H9 (cell line): ENCODE data around the gene ARHGAP35. TPM values are rescaled to one million over a fixed set of nuclear protein-coding genes. Genes with fewer than 3 reads are reported as not detected.
A peak's percentile ranks its signal among the peaks of the same experiment; 100 is the strongest.

Experiments
- DNase-seq: peaks from one replicate; pipeline ENCODE4 v3.0.0-alpha.2; 2017
- H2AFZ ChIP-seq: one replicate; pipeline ENCODE4 v1.6.1; 2013; ENCODE audit warnings: mild to moderate bottlenecking, low read length, control low read depth, moderate library complexity
- H2AK5ac ChIP-seq: 2 replicates; pipeline ENCODE4 v1.6.1; 2013; ENCODE audit warnings: low read length, control low read depth, mixed read lengths; ENCODE audit not compliant: insufficient read length
- H2BK120ac ChIP-seq: one replicate; pipeline ENCODE4 v1.6.1; 2013; ENCODE audit warnings: low read depth, mild to moderate bottlenecking, low read length, control low read depth, inconsistent platforms; ENCODE audit not compliant: poor library complexity, severe bottlenecking
- H2BK12ac ChIP-seq: 2 replicates; pipeline ENCODE4 v1.6.1; 2013; ENCODE audit warnings: low read length, control low read depth, mixed read lengths, low read depth; ENCODE audit not compliant: insufficient read length
- H2BK15ac ChIP-seq: 2 replicates; pipeline ENCODE4 v1.6.1; 2013; ENCODE audit warnings: low read depth, low read length, control low read depth
- H2BK20ac ChIP-seq: one replicate; pipeline ENCODE4 v1.6.1; 2013; ENCODE audit warnings: low read depth, mild to moderate bottlenecking, low read length, control low read depth, inconsistent platforms; ENCODE audit not compliant: poor library complexity, severe bottlenecking
- H2BK5ac ChIP-seq: 2 replicates; pipeline ENCODE4 v1.6.1; 2013; ENCODE audit warnings: low read length, control low read depth, mixed read lengths; ENCODE audit not compliant: insufficient read length
- H3K14ac ChIP-seq: 2 replicates; pipeline ENCODE4 v1.6.1; 2013; ENCODE audit warnings: low read length, control low read depth; ENCODE audit not compliant: insufficient read depth
- H3K18ac ChIP-seq: 2 replicates; pipeline ENCODE4 v1.6.1; 2013; ENCODE audit warnings: low read depth, mild to moderate bottlenecking, mixed read lengths, low read length, control low read depth; ENCODE audit not compliant: insufficient read length
- H3K23ac ChIP-seq: 2 replicates; pipeline ENCODE4 v1.6.1; 2013; ENCODE audit warnings: low read length, control low read depth, mixed read lengths, low read depth; ENCODE audit not compliant: insufficient read length
- H3K23me2 ChIP-seq: 2 replicates; pipeline ENCODE4 v1.6.1; 2013; ENCODE audit warnings: low read depth, mild to moderate bottlenecking, mixed read lengths, low read length, control low read depth; ENCODE audit not compliant: insufficient read length, poor library complexity, severe bottlenecking
- H3K27ac ChIP-seq: 2 replicates; pipeline ENCODE4 v1.5.1; 2013; ENCODE audit warnings: low read length, control low read depth, mixed read lengths, low read depth; ENCODE audit not compliant: insufficient read length
- H3K27me3 ChIP-seq: 2 replicates; pipeline ENCODE4 v1.6.1; 2013; ENCODE audit warnings: low read length, control low read depth, inconsistent platforms; ENCODE audit not compliant: insufficient read depth
- H3K4ac ChIP-seq: 2 replicates; pipeline ENCODE4 v1.6.1; 2013; ENCODE audit warnings: low read depth, mild to moderate bottlenecking, control low read depth, inconsistent platforms, low read length, moderate library complexity
- H3K4me1 ChIP-seq: 2 replicates; pipeline ENCODE4 v1.6.1; 2013; ENCODE audit warnings: low read length, control low read depth, inconsistent platforms; ENCODE audit not compliant: insufficient read depth
- H3K4me2 ChIP-seq: 2 replicates; pipeline ENCODE4 v1.6.1; 2013; ENCODE audit warnings: low read length, control low read depth, mixed read lengths; ENCODE audit not compliant: insufficient read length, insufficient read depth
- H3K56ac ChIP-seq: 2 replicates; pipeline ENCODE4 v1.6.1; 2013; ENCODE audit warnings: low read depth, mild to moderate bottlenecking, mixed read lengths, low read length, control low read depth; ENCODE audit not compliant: insufficient read length
- H3K79me1 ChIP-seq: 2 replicates; pipeline ENCODE4 v1.6.1; 2013; ENCODE audit warnings: low read depth, mild to moderate bottlenecking, moderate library complexity, low read length, control low read depth, inconsistent platforms; ENCODE audit not compliant: insufficient read depth, poor library complexity, severe bottlenecking
- H3K79me2 ChIP-seq: 2 replicates; pipeline ENCODE4 v1.6.1; 2013; ENCODE audit warnings: low read length, control low read depth, inconsistent platforms; ENCODE audit not compliant: insufficient read depth
- H3K9ac ChIP-seq: 2 replicates; pipeline ENCODE4 v1.6.1; 2013; ENCODE audit warnings: low read length, control low read depth, mixed read lengths; ENCODE audit not compliant: insufficient read length; ENCODE audit errors: extremely low read depth
- H3K9me3 ChIP-seq: one replicate; pipeline ENCODE4 v1.6.1; 2013; ENCODE audit warnings: low read depth, low read length, inconsistent platforms; ENCODE audit not compliant: control insufficient read depth
- H3T11ph ChIP-seq: one replicate; pipeline ENCODE4 v1.6.1; 2013; ENCODE audit warnings: mild to moderate bottlenecking, low read length, control low read depth, inconsistent platforms
- H4K20me1 ChIP-seq: one replicate; pipeline ENCODE4 v1.6.1; 2013; ENCODE audit not compliant: control insufficient read depth, insufficient read length, insufficient read depth
- H4K5ac ChIP-seq: 2 replicates; pipeline ENCODE4 v1.6.1; 2013; ENCODE audit warnings: low read depth, mild to moderate bottlenecking, mixed read lengths, low read length, control low read depth; ENCODE audit not compliant: insufficient read length
- H4K8ac ChIP-seq: replicated peaks from 2 replicates; pipeline ENCODE4 v1.6.1; 2013; ENCODE audit warnings: low read length, control low read depth, mixed read lengths, low read depth; ENCODE audit not compliant: insufficient read length
- H4K91ac ChIP-seq: 2 replicates; pipeline ENCODE4 v1.6.1; 2013; ENCODE audit warnings: low read depth, mild to moderate bottlenecking, moderate library complexity, mixed read lengths, low read length, control low read depth; ENCODE audit not compliant: insufficient read length
- H3K27ac Mint-ChIP-seq, 3 experiments: 2 replicates in 2 of 3; 3 replicates in 1 of 3; pipeline ENCODE4 v1.8.0; 2020 to 2021; ENCODE audit warnings: mixed read lengths in 3 of 3, mild to moderate bottlenecking in 1 of 3, moderate library complexity in 1 of 3
- H3K27me3 Mint-ChIP-seq: 2 replicates; pipeline ENCODE4 v1.8.0; 2021; ENCODE audit warnings: low read depth, mild to moderate bottlenecking, moderate library complexity, mixed read lengths
- H3K36me3 Mint-ChIP-seq, 3 experiments: 2 replicates in 2 of 3; 3 replicates in 1 of 3; pipeline ENCODE4 v1.8.0; 2020 to 2021; ENCODE audit warnings: low read depth in 3 of 3, mixed read lengths in 3 of 3; ENCODE audit not compliant: insufficient read depth in 1 of 3
- H3K4me1 Mint-ChIP-seq, 2 experiments: 2 replicates each; pipeline ENCODE4 v1.8.0; 2020; ENCODE audit warnings: mixed read lengths in 2 of 2
- H3K4me3 Mint-ChIP-seq, 2 experiments: 2 replicates in 1 of 2; 3 replicates in 1 of 2; pipeline ENCODE4 v1.8.0; 2020 to 2021; ENCODE audit warnings: mild to moderate bottlenecking in 2 of 2, mixed read lengths in 2 of 2, moderate library complexity in 1 of 2
- H3K9me3 Mint-ChIP-seq, 2 experiments: 2 replicates in 1 of 2; 3 replicates in 1 of 2; pipeline ENCODE4 v1.8.0; 2020; ENCODE audit warnings: mild to moderate bottlenecking in 2 of 2, mixed read lengths in 2 of 2, moderate library complexity in 1 of 2
- WGBS: extraction: QIAGEN DNeasy Blood & Tissue Kit; methylation state at CpG from one replicate; pipeline ENCODE4 v1.1.7; 2013; ENCODE audit warnings: missing lambda C conversion rate, low lambda C conversion rate, mixed read lengths; ENCODE audit not compliant: insufficient read length; ENCODE audit errors: extremely low coverage; 5-methylcytosine and 5-hydroxymethylcytosine counted together
- total RNA-seq: library from RNA; stranded (reverse); gene quantifications from 2 replicates; pipeline ENCODE4 v1.2.1, GENCODE V29; 2021
- TF ChIP-seq, protein P1 (sequence below): fragments of 200-600 bp; sonication (generic); conservative IDR thresholded peaks from 3 replicates; pipeline ENCODE4 v1.8.0; 2021; ENCODE audit warnings: antibody characterized with exemption, mild to moderate bottlenecking

Gene ARHGAP35
- total RNA-seq, 1 experiment from 2014 or later: 49.8 TPM

- no CpG with 5 or more reads among the region's 11 CpGs for WGBS
- H4K8ac ChIP-seq: no peak overlapping the region
- no peaks in the 10 kb centered on the region for H3K9me3 ChIP-seq
- no peak overlapping the region for H3K56ac ChIP-seq
- no peak overlapping the region for H3K4ac ChIP-seq
- Mint-ChIP-seq H3K27me3 (no peaks in the 10 kb centered on the region; the same call in 1 of the 2 replicates), H3K9me3 (no peaks in the 10 kb centered on the region), H3K36me3 (peaks cover 9 to 30% (median 29%) of the 10 kb centered on the region in 3 experiments; a peak in 6 of 7 replicates), H3K27ac (peak overlapping the region in 1 of 3 experiments; percentile 59; a peak in 2 of 7 replicates), H3K4me3 (0 out of 5 replicates have a peak overlapping the region, but pooled peaks of 1 of the 2 experiments have one; percentile 4), H3K4me1 (peaks cover 11 to 12% of the 10 kb centered on the region in 2 experiments)
- no peak overlapping the region for H4K5ac ChIP-seq
- no peaks in the 10 kb centered on the region for H3K4me1 ChIP-seq
- no peaks in the 10 kb centered on the region for H3K79me1 ChIP-seq
- DNase-seq: no peak
- H3K14ac ChIP-seq: no peak overlapping the region
- no peak overlapping the region for H3K27ac ChIP-seq
- H2BK120ac ChIP-seq: no peak overlapping the region
- no peak overlapping the region for H2AFZ ChIP-seq
- H3K18ac ChIP-seq: no peak overlapping the region
- H3T11ph ChIP-seq: no peak overlapping the region
- H3K27me3 ChIP-seq: no peaks in the 10 kb centered on the region
- no peak overlapping the region for H3K9ac ChIP-seq
- no peaks in the 10 kb centered on the region; the same call in 1 of the 2 replicates for H3K79me2 ChIP-seq
- H2BK15ac ChIP-seq: no peak overlapping the region
- no peak overlapping the region for H3K4me2 ChIP-seq
- H4K91ac ChIP-seq: no peak overlapping the region
- H2BK20ac ChIP-seq: no peak overlapping the region
- TF ChIP-seq, protein P1, sequence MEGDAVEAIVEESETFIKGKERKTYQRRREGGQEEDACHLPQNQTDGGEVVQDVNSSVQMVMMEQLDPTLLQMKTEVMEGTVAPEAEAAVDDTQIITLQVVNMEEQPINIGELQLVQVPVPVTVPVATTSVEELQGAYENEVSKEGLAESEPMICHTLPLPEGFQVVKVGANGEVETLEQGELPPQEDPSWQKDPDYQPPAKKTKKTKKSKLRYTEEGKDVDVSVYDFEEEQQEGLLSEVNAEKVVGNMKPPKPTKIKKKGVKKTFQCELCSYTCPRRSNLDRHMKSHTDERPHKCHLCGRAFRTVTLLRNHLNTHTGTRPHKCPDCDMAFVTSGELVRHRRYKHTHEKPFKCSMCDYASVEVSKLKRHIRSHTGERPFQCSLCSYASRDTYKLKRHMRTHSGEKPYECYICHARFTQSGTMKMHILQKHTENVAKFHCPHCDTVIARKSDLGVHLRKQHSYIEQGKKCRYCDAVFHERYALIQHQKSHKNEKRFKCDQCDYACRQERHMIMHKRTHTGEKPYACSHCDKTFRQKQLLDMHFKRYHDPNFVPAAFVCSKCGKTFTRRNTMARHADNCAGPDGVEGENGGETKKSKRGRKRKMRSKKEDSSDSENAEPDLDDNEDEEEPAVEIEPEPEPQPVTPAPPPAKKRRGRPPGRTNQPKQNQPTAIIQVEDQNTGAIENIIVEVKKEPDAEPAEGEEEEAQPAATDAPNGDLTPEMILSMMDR: no peak
- no peak overlapping the region for H2BK12ac ChIP-seq
- H4K20me1 ChIP-seq: no peaks in the 10 kb centered on the region
- H2AK5ac ChIP-seq: no peak overlapping the region
- H2BK5ac ChIP-seq: no peak overlapping the region
- no peak overlapping the region for H3K23ac ChIP-seq
- H3K23me2 ChIP-seq: peaks cover 4% of the 10 kb centered on the region
These were observed 13.3 kb upstream of the ARHGAP35 start for GRCh38 chr19:46847528-46847927.
